ENCODE results near the gene STXBP6. TPM values are rescaled to one million over a fixed set of nuclear protein-coding genes. Genes with fewer than 3 reads are reported as not detected.

Gene STXBP6
- total and polyA plus RNA-seq, 2 of the 13 experiments (the other 11 are each of a cell fraction or from before 2014, with no cell fraction given), result 35.3 to 42.8 TPM

DNA sequence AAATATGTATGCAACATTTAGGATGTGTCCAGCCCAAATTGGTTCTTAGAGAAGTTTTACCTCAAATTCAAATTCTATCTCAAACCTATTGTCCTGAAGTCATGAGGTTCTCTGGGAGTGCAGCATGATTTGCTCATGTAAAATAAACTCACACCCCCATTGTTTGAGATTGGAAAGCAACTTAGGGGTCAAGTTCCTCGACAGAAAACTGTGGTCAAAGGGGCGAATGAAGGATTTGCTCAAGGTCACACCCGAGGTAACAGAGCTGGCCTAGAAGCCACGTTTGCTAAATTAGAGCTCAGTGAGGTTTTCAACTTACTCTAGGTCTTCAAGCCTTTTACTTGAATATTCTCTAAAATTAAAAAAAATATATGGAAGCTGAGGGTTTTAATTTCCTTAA, 218.3 kb downstream of the STXBP6 start:
- H3K4me1 ChIP-seq (ENCODE audit: insufficient read depth, low read length), result peaks cover 19% of the 10 kb centered on the region
- no peaks in the 10 kb centered on the region for H4K20me1 ChIP-seq (ENCODE audit: insufficient read depth, low read length)
- no peak overlapping the region for H2AFZ ChIP-seq (ENCODE audit: low read length)
- DNase-seq (ENCODE audit: low spot score) (no peak), ATAC-seq (no peak), FAIRE-seq (peak; percentile 37)
- POLR2A ChIA-PET, result interaction anchor here (0.7 to 4.1 kb wide), 2 partner anchors 9 to 13 kb away, joined by 4 to 25 read pairs; no protein-coding TSS in a partner anchor
- H3K79me2 ChIP-seq (ENCODE audit: insufficient read depth, low read length), result no peaks in the 10 kb centered on the region
- BruUV-seq (replicated peaks), result no TSS peak
- H3K27ac ChIP-seq (ENCODE audit: extremely low read length, insufficient read depth, low read length), result no peak overlapping the region
- H3K4me2 ChIP-seq (ENCODE audit: low read depth, low read length), result no peak overlapping the region
- H3K36me3 ChIP-seq (replicated peaks in 1 of 2; ENCODE audit: control insufficient read depth in 1 of 2, insufficient read depth in 2 of 2, low read length in 2 of 2), result no peaks in the 10 kb centered on the region
- no peaks in the 10 kb centered on the region for H3K27me3 ChIP-seq (ENCODE audit: control insufficient read depth in 1 of 2, insufficient read depth in 2 of 2, low read length in 2 of 2)
- CTCF ChIA-PET (ENCODE audit: low intra/inter-chr PET ratio, low total read pairs), result no interaction called here
- H3K9me3 ChIP-seq (ENCODE audit: low read length), result no peaks in the 10 kb centered on the region
- 36% methylated on average over 4 of the region's 4 CpGs for WGBS (ENCODE audit: low lambda C conversion rate)
- intact Hi-C loops (cut with micrococcal nuclease; ENCODE audit: unreplicated experiment), result no loop called here
- in situ Hi-C loops (cut with HindIII; ENCODE audit: extremely low pct_ligation_motif_present, low pct_unique_long_range_greater_than_20kb), result no loop called here
- H3K9ac ChIP-seq (ENCODE audit: insufficient read depth, low read depth, low read length), result no peak overlapping the region
- H3K4me3 ChIP-seq (replicated peaks in 1 of 3; ENCODE audit: insufficient read depth in 1 of 3, low read depth in 2 of 3, low read length in 3 of 3), result no peak overlapping the region
- TF ChIP-seq ARHGAP35 (CRISPR knock-in tag; IDR thresholded peaks at IDR 0.05; ENCODE audit: borderline replicate concordance), result no peak
- peak; percentile 40; the same call in 1 of the 2 replicates for TF ChIP-seq FOXK1 (CRISPR knock-in tag; IDR thresholded peaks at IDR 0.05; ENCODE audit: borderline replicate concordance, low read depth)
- TF ChIP-seq EZH2 (conservative IDR thresholded peaks at IDR 0.05; ENCODE audit: low read depth, low read length), result no peak
- no peak for TF ChIP-seq JUNB (CRISPR knock-in tag; IDR thresholded peaks at IDR 0.05; ENCODE audit: borderline replicate concordance)
- TF ChIP-seq RXRB (CRISPR knock-in tag; IDR thresholded peaks at IDR 0.05; ENCODE audit: borderline replicate concordance), result peak; percentile 50; the same call in 1 of the 2 replicates
- no peak for TF ChIP-seq ATM (IDR thresholded peaks at IDR 0.05; ENCODE audit: borderline replicate concordance)
- TF ChIP-seq ZFP36 (IDR thresholded peaks at IDR 0.05; ENCODE audit: borderline replicate concordance, low read depth, low read length, partially characterized antibody), result no peak
- TF ChIP-seq GATAD1 (CRISPR knock-in tag; IDR thresholded peaks at IDR 0.05), result 0 out of 2 replicates have a peak, but pooled peaks have one; percentile 14
- TF ChIP-seq HNF4A (CRISPR knock-in tag; IDR thresholded peaks at IDR 0.05), result peak; percentile 52
- no peak for TF ChIP-seq ARNT (IDR thresholded peaks at IDR 0.05)
- TF ChIP-seq SOX13 (IDR thresholded peaks at IDR 0.05), result peak; percentile 46; the same call in 1 of the 2 replicates
- peak in 1 of 2 experiments; percentile 78; a peak in 2 of 4 replicates for TF ChIP-seq SOX13 (CRISPR knock-in tag; conservative IDR thresholded peaks at IDR 0.05 in 1 of 2, IDR thresholded peaks at IDR 0.05 in 1 of 2)
- TF ChIP-seq EP300 (IDR thresholded peaks at IDR 0.05; ENCODE audit: low read depth in 2 of 2, low read length in 2 of 2), result peak in 1 of 2 experiments; percentile 32; a peak in 1 of 4 replicates
- no peak for TF ChIP-seq EP300 (CRISPR knock-in tag; IDR thresholded peaks at IDR 0.05; ENCODE audit: borderline replicate concordance)
- TF ChIP-seq FIP1L1 (IDR thresholded peaks at IDR 0.05; ENCODE audit: borderline replicate concordance, insufficient read depth, low read depth, low read length), result no peak
- TF ChIP-seq, protein P1, sequence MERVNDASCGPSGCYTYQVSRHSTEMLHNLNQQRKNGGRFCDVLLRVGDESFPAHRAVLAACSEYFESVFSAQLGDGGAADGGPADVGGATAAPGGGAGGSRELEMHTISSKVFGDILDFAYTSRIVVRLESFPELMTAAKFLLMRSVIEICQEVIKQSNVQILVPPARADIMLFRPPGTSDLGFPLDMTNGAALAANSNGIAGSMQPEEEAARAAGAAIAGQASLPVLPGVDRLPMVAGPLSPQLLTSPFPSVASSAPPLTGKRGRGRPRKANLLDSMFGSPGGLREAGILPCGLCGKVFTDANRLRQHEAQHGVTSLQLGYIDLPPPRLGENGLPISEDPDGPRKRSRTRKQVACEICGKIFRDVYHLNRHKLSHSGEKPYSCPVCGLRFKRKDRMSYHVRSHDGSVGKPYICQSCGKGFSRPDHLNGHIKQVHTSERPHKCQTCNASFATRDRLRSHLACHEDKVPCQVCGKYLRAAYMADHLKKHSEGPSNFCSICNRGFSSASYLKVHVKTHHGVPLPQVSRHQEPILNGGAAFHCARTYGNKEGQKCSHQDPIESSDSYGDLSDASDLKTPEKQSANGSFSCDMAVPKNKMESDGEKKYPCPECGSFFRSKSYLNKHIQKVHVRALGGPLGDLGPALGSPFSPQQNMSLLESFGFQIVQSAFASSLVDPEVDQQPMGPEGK (CRISPR knock-in tag; IDR thresholded peaks at IDR 0.05), result 0 out of 2 replicates have a peak, but pooled peaks have one; percentile 21
- TF ChIP-seq, protein P2, sequence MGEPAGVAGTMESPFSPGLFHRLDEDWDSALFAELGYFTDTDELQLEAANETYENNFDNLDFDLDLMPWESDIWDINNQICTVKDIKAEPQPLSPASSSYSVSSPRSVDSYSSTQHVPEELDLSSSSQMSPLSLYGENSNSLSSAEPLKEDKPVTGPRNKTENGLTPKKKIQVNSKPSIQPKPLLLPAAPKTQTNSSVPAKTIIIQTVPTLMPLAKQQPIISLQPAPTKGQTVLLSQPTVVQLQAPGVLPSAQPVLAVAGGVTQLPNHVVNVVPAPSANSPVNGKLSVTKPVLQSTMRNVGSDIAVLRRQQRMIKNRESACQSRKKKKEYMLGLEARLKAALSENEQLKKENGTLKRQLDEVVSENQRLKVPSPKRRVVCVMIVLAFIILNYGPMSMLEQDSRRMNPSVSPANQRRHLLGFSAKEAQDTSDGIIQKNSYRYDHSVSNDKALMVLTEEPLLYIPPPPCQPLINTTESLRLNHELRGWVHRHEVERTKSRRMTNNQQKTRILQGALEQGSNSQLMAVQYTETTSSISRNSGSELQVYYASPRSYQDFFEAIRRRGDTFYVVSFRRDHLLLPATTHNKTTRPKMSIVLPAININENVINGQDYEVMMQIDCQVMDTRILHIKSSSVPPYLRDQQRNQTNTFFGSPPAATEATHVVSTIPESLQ (CRISPR knock-in tag; conservative IDR thresholded peaks at IDR 0.05), result no peak
- TF ChIP-seq ESRRA (CRISPR knock-in tag; IDR thresholded peaks at IDR 0.05; ENCODE audit: low read depth), result 0 out of 2 replicates have a peak, but pooled peaks have one; percentile 39
- TF ChIP-seq, protein P3, sequence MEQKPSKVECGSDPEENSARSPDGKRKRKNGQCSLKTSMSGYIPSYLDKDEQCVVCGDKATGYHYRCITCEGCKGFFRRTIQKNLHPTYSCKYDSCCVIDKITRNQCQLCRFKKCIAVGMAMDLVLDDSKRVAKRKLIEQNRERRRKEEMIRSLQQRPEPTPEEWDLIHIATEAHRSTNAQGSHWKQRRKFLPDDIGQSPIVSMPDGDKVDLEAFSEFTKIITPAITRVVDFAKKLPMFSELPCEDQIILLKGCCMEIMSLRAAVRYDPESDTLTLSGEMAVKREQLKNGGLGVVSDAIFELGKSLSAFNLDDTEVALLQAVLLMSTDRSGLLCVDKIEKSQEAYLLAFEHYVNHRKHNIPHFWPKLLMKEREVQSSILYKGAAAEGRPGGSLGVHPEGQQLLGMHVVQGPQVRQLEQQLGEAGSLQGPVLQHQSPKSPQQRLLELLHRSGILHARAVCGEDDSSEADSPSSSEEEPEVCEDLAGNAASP (CRISPR knock-in tag; IDR thresholded peaks at IDR 0.05; ENCODE audit: borderline replicate concordance), result peak; percentile 10; the same call in 1 of the 2 replicates
- TF ChIP-seq ATRX (CRISPR knock-in tag; IDR thresholded peaks at IDR 0.05; ENCODE audit: borderline replicate concordance), result no peak

Measured in HepG2 (cell line).